Measurements from ENCODE around the gene CHCHD3.

GRCh38 chr7:133112335-133112734, 30.4 kb upstream of the CHCHD3 start:
- no peak for TF ChIP-seq EZH2 (IDR thresholded peaks at IDR 0.05; ENCODE audit: low read length, missing control alignments)
- TF ChIP-seq, protein P1, sequence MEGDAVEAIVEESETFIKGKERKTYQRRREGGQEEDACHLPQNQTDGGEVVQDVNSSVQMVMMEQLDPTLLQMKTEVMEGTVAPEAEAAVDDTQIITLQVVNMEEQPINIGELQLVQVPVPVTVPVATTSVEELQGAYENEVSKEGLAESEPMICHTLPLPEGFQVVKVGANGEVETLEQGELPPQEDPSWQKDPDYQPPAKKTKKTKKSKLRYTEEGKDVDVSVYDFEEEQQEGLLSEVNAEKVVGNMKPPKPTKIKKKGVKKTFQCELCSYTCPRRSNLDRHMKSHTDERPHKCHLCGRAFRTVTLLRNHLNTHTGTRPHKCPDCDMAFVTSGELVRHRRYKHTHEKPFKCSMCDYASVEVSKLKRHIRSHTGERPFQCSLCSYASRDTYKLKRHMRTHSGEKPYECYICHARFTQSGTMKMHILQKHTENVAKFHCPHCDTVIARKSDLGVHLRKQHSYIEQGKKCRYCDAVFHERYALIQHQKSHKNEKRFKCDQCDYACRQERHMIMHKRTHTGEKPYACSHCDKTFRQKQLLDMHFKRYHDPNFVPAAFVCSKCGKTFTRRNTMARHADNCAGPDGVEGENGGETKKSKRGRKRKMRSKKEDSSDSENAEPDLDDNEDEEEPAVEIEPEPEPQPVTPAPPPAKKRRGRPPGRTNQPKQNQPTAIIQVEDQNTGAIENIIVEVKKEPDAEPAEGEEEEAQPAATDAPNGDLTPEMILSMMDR (conservative IDR thresholded peaks at IDR 0.05 in 1 of 2, IDR thresholded peaks at IDR 0.05 in 1 of 2; ENCODE audit: low read depth in 1 of 2, low read length in 2 of 2), result no peak
